ENCODE data around the gene HOXB9.

DNA sequence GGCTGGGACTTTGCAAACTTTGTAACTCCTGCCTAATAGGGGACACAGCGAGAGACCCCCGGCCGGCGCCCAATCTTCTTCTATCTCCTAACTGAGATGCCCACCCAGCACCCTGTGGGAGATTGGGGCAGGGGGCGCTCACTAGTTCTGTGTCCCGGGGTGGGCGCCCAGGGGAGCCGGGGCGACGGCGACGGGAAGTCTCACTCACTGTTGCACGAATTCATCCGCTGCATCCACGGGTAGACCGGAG, 28.7 kb downstream of the HOXB9 start:
- no peak for TF ChIP-seq JUN (CRISPR knock-in tag; IDR thresholded peaks at IDR 0.05)
- TF ChIP-seq IRF2 (CRISPR knock-in tag; IDR thresholded peaks at IDR 0.05; ENCODE audit: borderline replicate concordance, low read depth), result no peak
- TF ChIP-seq, protein P1, sequence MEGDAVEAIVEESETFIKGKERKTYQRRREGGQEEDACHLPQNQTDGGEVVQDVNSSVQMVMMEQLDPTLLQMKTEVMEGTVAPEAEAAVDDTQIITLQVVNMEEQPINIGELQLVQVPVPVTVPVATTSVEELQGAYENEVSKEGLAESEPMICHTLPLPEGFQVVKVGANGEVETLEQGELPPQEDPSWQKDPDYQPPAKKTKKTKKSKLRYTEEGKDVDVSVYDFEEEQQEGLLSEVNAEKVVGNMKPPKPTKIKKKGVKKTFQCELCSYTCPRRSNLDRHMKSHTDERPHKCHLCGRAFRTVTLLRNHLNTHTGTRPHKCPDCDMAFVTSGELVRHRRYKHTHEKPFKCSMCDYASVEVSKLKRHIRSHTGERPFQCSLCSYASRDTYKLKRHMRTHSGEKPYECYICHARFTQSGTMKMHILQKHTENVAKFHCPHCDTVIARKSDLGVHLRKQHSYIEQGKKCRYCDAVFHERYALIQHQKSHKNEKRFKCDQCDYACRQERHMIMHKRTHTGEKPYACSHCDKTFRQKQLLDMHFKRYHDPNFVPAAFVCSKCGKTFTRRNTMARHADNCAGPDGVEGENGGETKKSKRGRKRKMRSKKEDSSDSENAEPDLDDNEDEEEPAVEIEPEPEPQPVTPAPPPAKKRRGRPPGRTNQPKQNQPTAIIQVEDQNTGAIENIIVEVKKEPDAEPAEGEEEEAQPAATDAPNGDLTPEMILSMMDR (IDR thresholded peaks at IDR 0.05), result no peak
- TF ChIP-seq NFATC4 (CRISPR knock-in tag; IDR thresholded peaks at IDR 0.05), result no peak
- TF ChIP-seq FOXJ3 (CRISPR knock-in tag; IDR thresholded peaks at IDR 0.05; ENCODE audit: borderline replicate concordance), result no peak
- TF ChIP-seq GABPB1 (CRISPR knock-in tag; IDR thresholded peaks at IDR 0.05), result no peak
- TF ChIP-seq, protein P2, sequence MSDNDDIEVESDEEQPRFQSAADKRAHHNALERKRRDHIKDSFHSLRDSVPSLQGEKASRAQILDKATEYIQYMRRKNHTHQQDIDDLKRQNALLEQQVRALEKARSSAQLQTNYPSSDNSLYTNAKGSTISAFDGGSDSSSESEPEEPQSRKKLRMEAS (CRISPR knock-in tag; IDR thresholded peaks at IDR 0.05), result no peak
- TF ChIP-seq NFE2L1 (CRISPR knock-in tag; IDR thresholded peaks at IDR 0.05), result no peak
- TF ChIP-seq KAT7 (CRISPR knock-in tag; IDR thresholded peaks at IDR 0.05; ENCODE audit: borderline replicate concordance), result no peak
- TF ChIP-seq FOXK1 (CRISPR knock-in tag; IDR thresholded peaks at IDR 0.05), result no peak
- TF ChIP-seq, protein P3, sequence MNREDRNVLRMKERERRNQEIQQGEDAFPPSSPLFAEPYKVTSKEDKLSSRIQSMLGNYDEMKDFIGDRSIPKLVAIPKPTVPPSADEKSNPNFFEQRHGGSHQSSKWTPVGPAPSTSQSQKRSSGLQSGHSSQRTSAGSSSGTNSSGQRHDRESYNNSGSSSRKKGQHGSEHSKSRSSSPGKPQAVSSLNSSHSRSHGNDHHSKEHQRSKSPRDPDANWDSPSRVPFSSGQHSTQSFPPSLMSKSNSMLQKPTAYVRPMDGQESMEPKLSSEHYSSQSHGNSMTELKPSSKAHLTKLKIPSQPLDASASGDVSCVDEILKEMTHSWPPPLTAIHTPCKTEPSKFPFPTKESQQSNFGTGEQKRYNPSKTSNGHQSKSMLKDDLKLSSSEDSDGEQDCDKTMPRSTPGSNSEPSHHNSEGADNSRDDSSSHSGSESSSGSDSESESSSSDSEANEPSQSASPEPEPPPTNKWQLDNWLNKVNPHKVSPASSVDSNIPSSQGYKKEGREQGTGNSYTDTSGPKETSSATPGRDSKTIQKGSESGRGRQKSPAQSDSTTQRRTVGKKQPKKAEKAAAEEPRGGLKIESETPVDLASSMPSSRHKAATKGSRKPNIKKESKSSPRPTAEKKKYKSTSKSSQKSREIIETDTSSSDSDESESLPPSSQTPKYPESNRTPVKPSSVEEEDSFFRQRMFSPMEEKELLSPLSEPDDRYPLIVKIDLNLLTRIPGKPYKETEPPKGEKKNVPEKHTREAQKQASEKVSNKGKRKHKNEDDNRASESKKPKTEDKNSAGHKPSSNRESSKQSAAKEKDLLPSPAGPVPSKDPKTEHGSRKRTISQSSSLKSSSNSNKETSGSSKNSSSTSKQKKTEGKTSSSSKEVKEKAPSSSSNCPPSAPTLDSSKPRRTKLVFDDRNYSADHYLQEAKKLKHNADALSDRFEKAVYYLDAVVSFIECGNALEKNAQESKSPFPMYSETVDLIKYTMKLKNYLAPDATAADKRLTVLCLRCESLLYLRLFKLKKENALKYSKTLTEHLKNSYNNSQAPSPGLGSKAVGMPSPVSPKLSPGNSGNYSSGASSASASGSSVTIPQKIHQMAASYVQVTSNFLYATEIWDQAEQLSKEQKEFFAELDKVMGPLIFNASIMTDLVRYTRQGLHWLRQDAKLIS (CRISPR knock-in tag; IDR thresholded peaks at IDR 0.05; ENCODE audit: borderline replicate concordance), result no peak
- no peak for TF ChIP-seq OVOL2 (CRISPR knock-in tag; IDR thresholded peaks at IDR 0.05; ENCODE audit: borderline replicate concordance)
- TF ChIP-seq, protein P4, sequence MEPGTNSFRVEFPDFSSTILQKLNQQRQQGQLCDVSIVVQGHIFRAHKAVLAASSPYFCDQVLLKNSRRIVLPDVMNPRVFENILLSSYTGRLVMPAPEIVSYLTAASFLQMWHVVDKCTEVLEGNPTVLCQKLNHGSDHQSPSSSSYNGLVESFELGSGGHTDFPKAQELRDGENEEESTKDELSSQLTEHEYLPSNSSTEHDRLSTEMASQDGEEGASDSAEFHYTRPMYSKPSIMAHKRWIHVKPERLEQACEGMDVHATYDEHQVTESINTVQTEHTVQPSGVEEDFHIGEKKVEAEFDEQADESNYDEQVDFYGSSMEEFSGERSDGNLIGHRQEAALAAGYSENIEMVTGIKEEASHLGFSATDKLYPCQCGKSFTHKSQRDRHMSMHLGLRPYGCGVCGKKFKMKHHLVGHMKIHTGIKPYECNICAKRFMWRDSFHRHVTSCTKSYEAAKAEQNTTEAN (CRISPR knock-in tag; IDR thresholded peaks at IDR 0.05), result no peak
- no peak for TF ChIP-seq FOXP1 (CRISPR knock-in tag; IDR thresholded peaks at IDR 0.05; ENCODE audit: borderline replicate concordance)

Data from WTC11 (cell line).